BE2C (cell line): ENCODE results near the gene TPI1.

Experiments
- DNase-seq: peaks from one replicate; pipeline ENCODE4 v3.0.0-alpha.2; 2020
- H3K27me3 ChIP-seq: fragments of 250-450 bp; sonication (Bioruptor Pico); 2 replicates; pipeline ENCODE4 v1.5.1; 2020; ENCODE audit warnings: mild to moderate bottlenecking
- H3K36me3 ChIP-seq: fragments of 250-450 bp; sonication (Bioruptor Pico); 2 replicates; pipeline ENCODE4 v1.5.1; 2020; ENCODE audit warnings: mild to moderate bottlenecking
- H3K4me1 ChIP-seq: fragments of 250-450 bp; sonication (Bioruptor Pico); 2 replicates; pipeline ENCODE4 v1.5.1; 2020
- H3K4me3 ChIP-seq: 2 replicates; pipeline ENCODE4 v1.5.1; 2011; ENCODE audit warnings: low read depth, low read length
- H3K9me3 ChIP-seq: fragments of 250-450 bp; sonication (Bioruptor Pico); 2 replicates; pipeline ENCODE4 v1.5.1; 2020
- CTCF ChIP-seq: IDR thresholded peaks from 2 replicates; pipeline ENCODE4 v1.5.1; 2012; ENCODE audit warnings: mild to moderate bottlenecking, low read depth, low read length

Gene TPI1

GRCh38 chr12:6849976-6850560 lies 17.3 kb upstream of the TPI1 start:
- no peak for TF ChIP-seq CTCF
- Histone ChIP-seq H3K27me3 (no peaks in the 10 kb centered on the region), H3K4me1 (no peaks in the 10 kb centered on the region; the same call in 1 of the 2 replicates), H3K36me3 (peaks cover 50% of the 10 kb centered on the region), H3K9me3 (no peaks in the 10 kb centered on the region), H3K4me3 (peak overlapping the region; percentile 70)
- no peak for DNase-seq

GRCh38 chr12:6850796-6851152 lies 16.6 kb upstream of the TPI1 start:
- no peak for TF ChIP-seq CTCF
- Histone ChIP-seq H3K4me1 (no peaks in the 10 kb centered on the region; the same call in 1 of the 2 replicates), H3K4me3 (peak overlapping the region; percentile 70), H3K9me3 (no peaks in the 10 kb centered on the region), H3K27me3 (no peaks in the 10 kb centered on the region), H3K36me3 (peaks cover 47% of the 10 kb centered on the region)
- no peak for DNase-seq

- peak; percentile 98 for DNase-seq
- Histone ChIP-seq H3K9me3 (no peaks in the 10 kb centered on the region), H3K27me3 (no peaks in the 10 kb centered on the region), H3K36me3 (peaks cover 46% of the 10 kb centered on the region), H3K4me1 (no peaks in the 10 kb centered on the region; the same call in 1 of the 2 replicates), H3K4me3 (peak within 1 kb of the TSS; percentile 70)
- no peak for TF ChIP-seq CTCF
Measured at GRCh38 chr12:6851153-6851920, 16.0 kb upstream of the TPI1 start, which contains the start of gene CDCA3. Gene CDCA3 (minus strand): TSS chr12:6851286. CDS start chr12:6850952, 334 bp downstream.

GRCh38 chr12:6851921-6852650 lies 15.2 kb upstream of the TPI1 start, which contains the start of gene USP5:
Gene USP5 (plus strand): TSS chr12:6852150. CDS start chr12:6852180, 30 bp downstream.
- H3K4me3 ChIP-seq, result peak within 1 kb of the TSS; percentile 70
- no peaks in the 10 kb centered on the region for H3K27me3 ChIP-seq
- no peaks in the 10 kb centered on the region; the same call in 1 of the 2 replicates for H3K4me1 ChIP-seq
- no peak for TF ChIP-seq CTCF
- H3K36me3 ChIP-seq, result peaks cover 46% of the 10 kb centered on the region
- H3K9me3 ChIP-seq, result no peaks in the 10 kb centered on the region
- peak; percentile 99 for DNase-seq

GRCh38 chr12:6852651-6853354 lies 14.5 kb upstream of the TPI1 start:
- H3K36me3 ChIP-seq, result peaks cover 49% of the 10 kb centered on the region
- TF ChIP-seq CTCF, result no peak
- no peaks in the 10 kb centered on the region; the same call in 1 of the 2 replicates for H3K4me1 ChIP-seq
- DNase-seq, result peak; percentile 44
- H3K4me3 ChIP-seq, result peak overlapping the region; percentile 70
- H3K9me3 ChIP-seq, result no peaks in the 10 kb centered on the region
- H3K27me3 ChIP-seq, result no peaks in the 10 kb centered on the region
